DOHH2 (cell line): ENCODE results near the gene DOHH.

Source experiments
- H3F3A ChIP-seq: fragments of 200-600 bp; sonication (generic), shearing (Covaris generic); 2 replicates; pipeline ENCODE4 v1.6.0; 2016; ENCODE audit warnings: antibody characterized with exemption, mild to moderate bottlenecking; ENCODE audit not compliant: control insufficient read depth, insufficient read depth
- H3K27ac ChIP-seq: fragments of 200-600 bp; sonication (generic); 2 replicates; pipeline ENCODE4 v1.5.1; 2014; ENCODE audit warnings: low read depth, mild to moderate bottlenecking, low read length, moderate library complexity
- H3K27me3 ChIP-seq: fragments of 200-600 bp; sonication (generic); 2 replicates; pipeline ENCODE4 v1.6.1; 2014; ENCODE audit warnings: mild to moderate bottlenecking, low read length, mixed read lengths; ENCODE audit not compliant: control insufficient read depth
- H3K36me3 ChIP-seq: fragments of 200-600 bp; sonication (generic); 2 replicates; pipeline ENCODE4 v1.6.1; 2014; ENCODE audit warnings: mild to moderate bottlenecking, low read length, moderate library complexity, mixed read lengths; ENCODE audit not compliant: control insufficient read depth
- H3K4me1 ChIP-seq: fragments of 200-600 bp; sonication (generic); 2 replicates; pipeline ENCODE4 v1.6.1; 2014; ENCODE audit warnings: mild to moderate bottlenecking, low read length, mixed read lengths; ENCODE audit not compliant: control insufficient read depth
- H3K4me2 ChIP-seq: fragments of 200-600 bp; sonication (generic); 2 replicates; pipeline ENCODE4 v1.6.0; 2014; ENCODE audit warnings: mild to moderate bottlenecking, low read length, moderate library complexity
- H3K4me3 ChIP-seq: fragments of 200-600 bp; sonication (generic); 2 replicates; pipeline ENCODE4 v1.5.1; 2014; ENCODE audit warnings: mild to moderate bottlenecking, low read length, mixed read lengths
- H3K79me2 ChIP-seq: fragments of 200-600 bp; sonication (generic); 2 replicates; pipeline ENCODE4 v1.6.1; 2014; ENCODE audit warnings: mild to moderate bottlenecking, low read length, mixed read lengths; ENCODE audit not compliant: control insufficient read depth
- H3K9me2 ChIP-seq: fragments of 200-600 bp; sonication (generic); replicated peaks from 2 replicates; pipeline ENCODE4 v1.6.1; 2014; ENCODE audit warnings: mild to moderate bottlenecking, low read length, mixed read lengths; ENCODE audit not compliant: control insufficient read depth
- H3K9me3 ChIP-seq: fragments of 200-600 bp; sonication (generic); 2 replicates; pipeline ENCODE4 v1.6.1; 2014; ENCODE audit warnings: antibody characterized with exemption, low read length, mixed read lengths; ENCODE audit not compliant: control insufficient read depth, insufficient read depth
- H4K20me1 ChIP-seq: fragments of 200-600 bp; sonication (generic); 2 replicates; pipeline ENCODE4 v1.6.0; 2014; ENCODE audit warnings: low read depth, mild to moderate bottlenecking, antibody characterized with exemption, low read length, moderate library complexity; ENCODE audit not compliant: control insufficient read depth, insufficient read depth
- CTCF ChIP-seq: fragments of 200-600 bp; sonication (generic); IDR thresholded peaks from one replicate; pipeline ENCODE4 v1.5.1; 2014; ENCODE audit warnings: antibody characterized with exemption, mild to moderate bottlenecking, low read depth, low read length; ENCODE audit not compliant: poor library complexity, severe bottlenecking
- EZH2phosphoT487 ChIP-seq: fragments of 200-600 bp; sonication (generic); IDR thresholded peaks from 2 replicates; pipeline ENCODE4 v1.6.1; 2017; ENCODE audit warnings: borderline replicate concordance, mild to moderate bottlenecking, antibody characterized with exemption, low read length, moderate library complexity, mixed read lengths

Gene DOHH

GRCh38 chr19:3526507-3527237 lies 26.2 kb upstream of the DOHH start:
- H3K9me3 ChIP-seq: no peaks in the 10 kb centered on the region
- H3K79me2 ChIP-seq: peaks cover 8% of the 10 kb centered on the region
- no peak overlapping the region for H3K27ac ChIP-seq
- H3K4me2 ChIP-seq: no peak overlapping the region
- no peaks in the 10 kb centered on the region for H3K4me1 ChIP-seq
- TF ChIP-seq EZH2phosphoT487: no peak
- TF ChIP-seq CTCF: peak; percentile 41
- no peaks in the 10 kb centered on the region for H3K9me2 ChIP-seq
- H3K36me3 ChIP-seq: peaks cover 37% of the 10 kb centered on the region; the same call in 1 of the 2 replicates
- H3K4me3 ChIP-seq: no peak overlapping the region
- no peaks in the 10 kb centered on the region for H3F3A ChIP-seq
- no peaks in the 10 kb centered on the region for H3K27me3 ChIP-seq
- no peaks in the 10 kb centered on the region for H4K20me1 ChIP-seq

GRCh38 chr19:3524904-3525451 lies 24.5 kb upstream of the DOHH start:
- Histone ChIP-seq H3K27me3 (no peaks in the 10 kb centered on the region), H3K4me2 (no peak overlapping the region), H3F3A (no peaks in the 10 kb centered on the region), H3K4me1 (no peaks in the 10 kb centered on the region), H3K27ac (no peak overlapping the region), H3K36me3 (peaks cover 35% of the 10 kb centered on the region; the same call in 1 of the 2 replicates), H3K79me2 (peaks cover 23% of the 10 kb centered on the region), H3K4me3 (no peak overlapping the region), H3K9me2 (no peaks in the 10 kb centered on the region), H4K20me1 (peaks cover 3% of the 10 kb centered on the region; the same call in 1 of the 2 replicates), H3K9me3 (no peaks in the 10 kb centered on the region)
- TF ChIP-seq EZH2phosphoT487: no peak
- no peak for TF ChIP-seq CTCF

GRCh38 chr19:3524078-3524842 lies 23.8 kb upstream of the DOHH start:
- Histone ChIP-seq H3K4me2 (no peak overlapping the region), H4K20me1 (peaks cover 3% of the 10 kb centered on the region; the same call in 1 of the 2 replicates), H3K9me3 (no peaks in the 10 kb centered on the region), H3K79me2 (peaks cover 30% of the 10 kb centered on the region), H3K4me1 (no peaks in the 10 kb centered on the region), H3F3A (no peaks in the 10 kb centered on the region), H3K27ac (no peak overlapping the region), H3K9me2 (no peaks in the 10 kb centered on the region), H3K27me3 (no peaks in the 10 kb centered on the region), H3K4me3 (no peak overlapping the region), H3K36me3 (peaks cover 35% of the 10 kb centered on the region; the same call in 1 of the 2 replicates)
- TF ChIP-seq EZH2phosphoT487 (no peak), CTCF (no peak)
